Neural progenitor cell (in vitro differentiated cells): ENCODE results near the gene DELE1. TPM values are rescaled to one million over a fixed set of nuclear protein-coding genes. Genes with fewer than 3 reads are reported as not detected.

Experiments
- DNase-seq: peaks from one replicate; pipeline ENCODE4 v3.0.0-alpha.2; 2016; ENCODE audit warnings: low spot score
- H2AFZ ChIP-seq: fragments of 200-600 bp; sonication (generic); replicated peaks from 2 replicates; pipeline ENCODE4 v1.6.1; 2016; ENCODE audit warnings: antibody characterized with exemption
- H3F3A ChIP-seq: fragments of 200-600 bp; sonication (generic); 2 replicates; pipeline ENCODE4 v1.6.1; 2016; ENCODE audit warnings: antibody characterized with exemption, low read depth
- H3K27ac ChIP-seq: fragments of 200-600 bp; sonication (generic); 2 replicates; pipeline ENCODE4 v1.5.1; 2016; ENCODE audit warnings: mild to moderate bottlenecking
- H3K27me3 ChIP-seq: fragments of 200-600 bp; sonication (generic); 2 replicates; pipeline ENCODE4 v1.6.1; 2016; ENCODE audit warnings: mild to moderate bottlenecking, moderate library complexity
- H3K36me3 ChIP-seq: fragments of 200-600 bp; sonication (generic); 2 replicates; pipeline ENCODE4 v1.5.1; 2016
- H3K4me1 ChIP-seq: fragments of 200-600 bp; sonication (generic); 2 replicates; pipeline ENCODE4 v1.6.1; 2016; ENCODE audit warnings: mixed run types
- H3K4me2 ChIP-seq: fragments of 200-600 bp; sonication (generic); 2 replicates; pipeline ENCODE4 v1.6.1; 2016
- H3K4me3 ChIP-seq: fragments of 200-600 bp; sonication (generic); 2 replicates; pipeline ENCODE4 v1.5.1; 2016
- H3K79me2 ChIP-seq: fragments of 200-600 bp; sonication (generic); 2 replicates; pipeline ENCODE4 v1.6.1; 2016; ENCODE audit warnings: low read depth
- H3K9ac ChIP-seq: fragments of 200-600 bp; sonication (generic); 2 replicates; pipeline ENCODE4 v1.6.1; 2016
- H3K9me3 ChIP-seq: fragments of 200-600 bp; sonication (generic); 2 replicates; pipeline ENCODE4 v1.5.1; 2016; ENCODE audit warnings: low read depth
- H4K20me1 ChIP-seq: fragments of 200-600 bp; sonication (generic); 2 replicates; pipeline ENCODE4 v1.6.1; 2016; ENCODE audit warnings: low read depth
- H3K27ac Mint-ChIP-seq: 3 replicates; pipeline ENCODE4 v1.8.0; 2021; ENCODE audit warnings: mixed read lengths
- H3K27me3 Mint-ChIP-seq: 2 replicates; pipeline ENCODE4 v1.8.0; 2022; ENCODE audit warnings: low read depth, mild to moderate bottlenecking, inconsistent platforms, moderate library complexity, mixed read lengths; ENCODE audit not compliant: insufficient read depth
- H3K36me3 Mint-ChIP-seq: 3 replicates; pipeline ENCODE4 v1.8.0; 2021; ENCODE audit warnings: mixed read lengths
- H3K4me1 Mint-ChIP-seq: 3 replicates; pipeline ENCODE4 v1.8.0; 2021; ENCODE audit warnings: mixed read lengths
- H3K4me3 Mint-ChIP-seq: 3 replicates; pipeline ENCODE4 v1.8.0; 2021; ENCODE audit warnings: mild to moderate bottlenecking, moderate library complexity, mixed read lengths
- H3K9me3 Mint-ChIP-seq: 3 replicates; pipeline ENCODE4 v1.8.0; 2020; ENCODE audit warnings: mixed read lengths
- EZH2 ChIP-seq: fragments of 200-600 bp; sonication (generic); IDR thresholded peaks from 2 replicates; pipeline ENCODE4 v1.6.1; 2017; ENCODE audit warnings: antibody characterized with exemption, mild to moderate bottlenecking, moderate library complexity
- EZH2phosphoT487 ChIP-seq: fragments of 200-600 bp; sonication (generic); IDR thresholded peaks from 2 replicates; pipeline ENCODE4 v1.6.1; 2017; ENCODE audit warnings: antibody characterized with exemption
- total RNA-seq: library from RNA; depleted of rRNA; stranded (reverse); fragments of >200 nt; gene quantifications from 2 replicates; pipeline ENCODE4 v1.2.3, GENCODE V29; 2015; ENCODE audit warnings: low replicate concordance
- TF ChIP-seq, protein P1 (sequence below): fragments of 200-600 bp; sonication (generic); IDR thresholded peaks from 2 replicates; pipeline ENCODE4 v1.5.1; 2017; ENCODE audit warnings: antibody characterized with exemption, mild to moderate bottlenecking

The DELE1 gene
- total RNA-seq, 1 donor from 2014 or later = 47.7 TPM

DNA sequence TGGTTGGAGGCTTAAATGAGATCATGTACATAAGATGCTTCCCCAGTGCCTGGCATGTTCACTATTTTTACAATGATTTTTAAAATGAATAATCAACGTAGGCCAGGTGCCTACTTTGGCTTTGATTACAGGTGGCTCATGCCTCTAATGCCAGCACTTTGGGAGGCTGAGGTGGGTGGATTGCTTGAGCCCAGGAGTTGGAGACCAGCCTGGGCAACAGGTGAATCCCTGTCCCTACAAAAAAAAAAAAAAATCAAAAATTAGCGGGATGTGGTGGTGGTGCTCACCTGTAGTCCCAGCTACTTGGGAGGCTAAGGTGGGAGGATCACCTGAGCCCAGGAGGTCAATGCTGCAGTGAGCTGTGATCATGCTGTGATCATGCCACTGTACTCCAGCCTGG is 25.1 kb downstream of the DELE1 start:
- Histone ChIP-seq H3K4me2 (no peak overlapping the region), H3K27me3 (no peaks in the 10 kb centered on the region), H3K9me3 (no peaks in the 10 kb centered on the region), H4K20me1 (no peaks in the 10 kb centered on the region), H3K4me1 (peaks cover 8% of the 10 kb centered on the region), H2AFZ (no peak overlapping the region), H3K9ac (no peak overlapping the region), H3K79me2 (no peaks in the 10 kb centered on the region), H3K27ac (no peak overlapping the region), H3F3A (no peaks in the 10 kb centered on the region), H3K4me3 (no peak overlapping the region), H3K36me3 (no peaks in the 10 kb centered on the region)
- Mint-ChIP-seq H3K27ac (no peak overlapping the region), H3K36me3 (no peaks in the 10 kb centered on the region), H3K4me3 (no peak overlapping the region), H3K27me3 (peaks cover 3% of the 10 kb centered on the region), H3K4me1 (peaks cover 26% of the 10 kb centered on the region), H3K9me3 (no peaks in the 10 kb centered on the region)
- TF ChIP-seq, protein P1, sequence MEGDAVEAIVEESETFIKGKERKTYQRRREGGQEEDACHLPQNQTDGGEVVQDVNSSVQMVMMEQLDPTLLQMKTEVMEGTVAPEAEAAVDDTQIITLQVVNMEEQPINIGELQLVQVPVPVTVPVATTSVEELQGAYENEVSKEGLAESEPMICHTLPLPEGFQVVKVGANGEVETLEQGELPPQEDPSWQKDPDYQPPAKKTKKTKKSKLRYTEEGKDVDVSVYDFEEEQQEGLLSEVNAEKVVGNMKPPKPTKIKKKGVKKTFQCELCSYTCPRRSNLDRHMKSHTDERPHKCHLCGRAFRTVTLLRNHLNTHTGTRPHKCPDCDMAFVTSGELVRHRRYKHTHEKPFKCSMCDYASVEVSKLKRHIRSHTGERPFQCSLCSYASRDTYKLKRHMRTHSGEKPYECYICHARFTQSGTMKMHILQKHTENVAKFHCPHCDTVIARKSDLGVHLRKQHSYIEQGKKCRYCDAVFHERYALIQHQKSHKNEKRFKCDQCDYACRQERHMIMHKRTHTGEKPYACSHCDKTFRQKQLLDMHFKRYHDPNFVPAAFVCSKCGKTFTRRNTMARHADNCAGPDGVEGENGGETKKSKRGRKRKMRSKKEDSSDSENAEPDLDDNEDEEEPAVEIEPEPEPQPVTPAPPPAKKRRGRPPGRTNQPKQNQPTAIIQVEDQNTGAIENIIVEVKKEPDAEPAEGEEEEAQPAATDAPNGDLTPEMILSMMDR = no peak
- TF ChIP-seq EZH2phosphoT487 (no peak), EZH2 (no peak)
- DNase-seq = no peak

GRCh38 chr5:141949511-141949910 is 25.8 kb downstream of the DELE1 start:
- peak overlapping the region; percentile 24 for H3K4me3 Mint-ChIP-seq
- no peaks in the 10 kb centered on the region for H3K79me2 ChIP-seq
- H3K9me3 ChIP-seq = no peaks in the 10 kb centered on the region
- H3F3A ChIP-seq = no peaks in the 10 kb centered on the region
- TF ChIP-seq, protein P1 = no peak
- TF ChIP-seq EZH2phosphoT487 = no peak
- no peak for TF ChIP-seq EZH2
- no peaks in the 10 kb centered on the region for H3K27me3 ChIP-seq
- H4K20me1 ChIP-seq = no peaks in the 10 kb centered on the region
- H3K27ac Mint-ChIP-seq = no peak overlapping the region
- no peak overlapping the region for H3K4me2 ChIP-seq
- no peak overlapping the region for H3K9ac ChIP-seq
- H3K27ac ChIP-seq = no peak overlapping the region
- no peaks in the 10 kb centered on the region for H3K36me3 ChIP-seq
- no peak overlapping the region for H3K4me3 ChIP-seq
- H3K9me3 Mint-ChIP-seq = no peaks in the 10 kb centered on the region
- no peaks in the 10 kb centered on the region for H3K36me3 Mint-ChIP-seq
- DNase-seq = no peak
- H2AFZ ChIP-seq = no peak overlapping the region
- H3K4me1 ChIP-seq = peaks cover 8% of the 10 kb centered on the region
- peaks cover 4% of the 10 kb centered on the region for H3K27me3 Mint-ChIP-seq
- H3K4me1 Mint-ChIP-seq = peaks cover 26% of the 10 kb centered on the region

DNA sequence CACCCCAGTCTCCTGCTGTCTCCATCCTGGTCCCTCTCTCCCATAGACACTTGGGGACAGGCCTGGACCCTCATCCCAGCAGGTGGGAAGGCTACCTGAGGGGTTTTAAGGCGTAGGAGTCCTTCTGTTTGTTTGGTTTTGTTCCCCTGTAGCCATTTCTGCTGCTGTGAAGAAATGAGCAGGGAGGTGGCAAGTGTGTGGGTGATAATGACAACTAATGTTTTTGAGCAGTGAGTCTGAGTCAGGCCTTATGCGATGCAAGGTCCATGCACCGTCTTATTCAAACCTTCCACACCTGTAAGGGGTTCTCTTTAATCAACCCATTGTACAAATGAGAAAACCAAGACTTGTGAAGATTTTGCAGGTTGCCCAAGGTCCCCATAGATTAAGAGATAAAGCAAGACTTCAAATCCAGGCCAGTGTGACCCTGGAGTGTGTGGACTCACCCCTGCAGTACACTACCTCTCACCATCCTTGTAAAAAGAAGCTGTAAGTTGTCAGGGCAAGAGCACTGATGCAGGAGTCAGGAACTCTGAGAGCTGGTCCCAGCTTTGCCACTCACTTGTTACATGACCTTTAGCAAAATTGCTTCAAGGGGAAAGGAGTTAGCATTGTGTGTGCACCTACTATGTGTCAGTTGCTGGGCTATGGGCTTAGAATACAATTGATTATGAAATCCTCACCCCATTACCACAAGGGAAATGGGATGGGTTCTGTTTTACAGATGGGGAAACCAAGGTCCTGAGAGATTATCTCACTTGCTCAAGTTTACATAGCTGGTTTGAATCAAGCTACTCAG is 26.7 kb downstream of the DELE1 start:
- TF ChIP-seq EZH2phosphoT487 = no peak
- no peak for TF ChIP-seq EZH2
- TF ChIP-seq, protein P1 = no peak
- Histone ChIP-seq H3K4me3 (no peak overlapping the region), H3F3A (no peaks in the 10 kb centered on the region), H3K36me3 (no peaks in the 10 kb centered on the region), H3K4me1 (peaks cover 5% of the 10 kb centered on the region), H3K27me3 (no peaks in the 10 kb centered on the region), H4K20me1 (no peaks in the 10 kb centered on the region), H3K9me3 (no peaks in the 10 kb centered on the region), H3K4me2 (no peak overlapping the region), H2AFZ (no peak overlapping the region), H3K27ac (no peak overlapping the region), H3K79me2 (no peaks in the 10 kb centered on the region), H3K9ac (no peak overlapping the region)
- no peak for DNase-seq
- Mint-ChIP-seq H3K4me1 (peaks cover 25% of the 10 kb centered on the region), H3K36me3 (no peaks in the 10 kb centered on the region), H3K4me3 (no peak overlapping the region), H3K27me3 (peaks cover 4% of the 10 kb centered on the region), H3K9me3 (no peaks in the 10 kb centered on the region), H3K27ac (no peak overlapping the region)
